GM18520 (cell line): ENCODE measurements around the gene SPTBN1.

Experiments
- ATAC-seq: cut with Tn5 transposase; IDR thresholded peaks from one replicate; pipeline ENCODE4 v1.9.1; 2021; ENCODE audit not compliant: unreplicated experiment

The SPTBN1 gene

GRCh38 chr2:54628418-54628817, 172.3 kb downstream of the SPTBN1 start:
- no peak for ATAC-seq

DNA sequence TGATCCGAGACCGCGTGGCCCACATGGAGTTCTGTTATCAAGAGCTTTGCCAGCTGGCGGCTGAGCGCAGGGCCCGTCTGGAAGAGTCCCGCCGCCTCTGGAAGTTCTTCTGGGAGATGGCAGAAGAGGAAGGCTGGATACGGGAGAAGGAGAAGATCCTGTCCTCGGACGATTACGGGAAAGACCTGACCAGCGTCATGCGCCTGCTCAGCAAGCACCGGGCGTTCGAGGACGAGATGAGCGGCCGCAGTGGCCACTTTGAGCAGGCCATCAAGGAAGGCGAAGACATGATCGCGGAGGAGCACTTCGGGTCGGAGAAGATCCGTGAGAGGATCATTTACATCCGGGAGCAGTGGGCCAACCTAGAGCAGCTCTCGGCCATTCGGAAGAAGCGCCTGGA, 172.8 kb downstream of the SPTBN1 start:
- ATAC-seq: no peak

DNA sequence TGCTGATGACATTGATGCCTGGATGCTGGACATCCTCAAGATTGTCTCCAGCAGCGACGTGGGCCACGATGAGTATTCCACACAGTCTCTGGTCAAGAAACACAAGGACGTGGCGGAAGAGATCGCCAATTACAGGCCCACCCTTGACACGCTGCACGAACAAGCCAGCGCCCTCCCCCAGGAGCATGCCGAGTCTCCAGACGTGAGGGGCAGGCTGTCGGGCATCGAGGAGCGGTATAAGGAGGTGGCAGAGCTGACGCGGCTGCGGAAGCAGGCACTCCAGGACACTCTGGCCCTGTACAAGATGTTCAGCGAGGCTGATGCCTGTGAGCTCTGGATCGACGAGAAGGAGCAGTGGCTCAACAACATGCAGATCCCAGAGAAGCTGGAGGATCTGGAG, 173.3 kb downstream of the SPTBN1 start:
- ATAC-seq: no peak

GRCh38 chr2:54629914-54630857, 174.1 kb downstream of the SPTBN1 start:
- ATAC-seq: peak; percentile 31

DNA sequence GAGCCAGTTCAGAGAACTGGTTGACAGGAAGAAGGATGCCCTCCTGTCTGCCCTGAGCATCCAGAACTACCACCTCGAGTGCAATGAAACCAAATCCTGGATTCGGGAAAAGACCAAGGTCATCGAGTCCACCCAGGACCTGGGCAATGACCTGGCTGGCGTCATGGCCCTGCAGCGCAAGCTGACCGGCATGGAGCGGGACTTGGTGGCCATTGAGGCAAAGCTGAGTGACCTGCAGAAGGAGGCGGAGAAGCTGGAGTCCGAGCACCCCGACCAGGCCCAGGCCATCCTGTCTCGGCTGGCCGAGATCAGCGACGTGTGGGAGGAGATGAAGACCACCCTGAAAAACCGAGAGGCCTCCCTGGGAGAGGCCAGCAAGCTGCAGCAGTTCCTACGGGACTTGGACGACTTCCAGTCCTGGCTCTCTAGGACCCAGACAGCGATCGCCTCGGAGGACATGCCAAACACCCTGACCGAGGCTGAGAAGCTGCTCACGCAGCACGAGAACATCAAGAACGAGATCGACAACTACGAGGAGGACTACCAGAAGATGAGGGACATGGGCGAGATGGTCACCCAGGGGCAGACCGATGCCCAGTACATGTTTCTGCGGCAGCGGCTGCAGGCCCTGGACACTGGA, 174.9 kb downstream of the SPTBN1 start:
- no peak for ATAC-seq

DNA sequence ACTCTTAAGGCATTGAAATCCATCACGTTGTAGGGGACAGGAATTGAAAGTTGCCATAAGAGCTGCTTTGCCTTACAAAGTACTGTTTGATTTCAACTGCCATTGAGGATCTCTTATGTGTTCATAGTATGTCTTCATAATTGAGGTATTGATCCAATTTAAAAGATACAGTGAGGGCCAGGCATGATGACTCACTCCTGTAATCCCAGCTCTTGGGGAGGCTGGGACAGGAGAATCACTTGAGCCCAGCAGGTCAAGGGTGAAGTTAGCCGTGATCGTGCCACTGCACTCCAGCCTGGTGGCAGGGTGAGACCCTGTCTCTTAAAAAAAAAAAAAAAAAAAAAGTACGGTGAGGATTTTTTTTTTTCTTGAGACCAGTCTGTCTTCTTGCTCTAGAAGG, 175.6 kb downstream of the SPTBN1 start:
- ATAC-seq: no peak

DNA sequence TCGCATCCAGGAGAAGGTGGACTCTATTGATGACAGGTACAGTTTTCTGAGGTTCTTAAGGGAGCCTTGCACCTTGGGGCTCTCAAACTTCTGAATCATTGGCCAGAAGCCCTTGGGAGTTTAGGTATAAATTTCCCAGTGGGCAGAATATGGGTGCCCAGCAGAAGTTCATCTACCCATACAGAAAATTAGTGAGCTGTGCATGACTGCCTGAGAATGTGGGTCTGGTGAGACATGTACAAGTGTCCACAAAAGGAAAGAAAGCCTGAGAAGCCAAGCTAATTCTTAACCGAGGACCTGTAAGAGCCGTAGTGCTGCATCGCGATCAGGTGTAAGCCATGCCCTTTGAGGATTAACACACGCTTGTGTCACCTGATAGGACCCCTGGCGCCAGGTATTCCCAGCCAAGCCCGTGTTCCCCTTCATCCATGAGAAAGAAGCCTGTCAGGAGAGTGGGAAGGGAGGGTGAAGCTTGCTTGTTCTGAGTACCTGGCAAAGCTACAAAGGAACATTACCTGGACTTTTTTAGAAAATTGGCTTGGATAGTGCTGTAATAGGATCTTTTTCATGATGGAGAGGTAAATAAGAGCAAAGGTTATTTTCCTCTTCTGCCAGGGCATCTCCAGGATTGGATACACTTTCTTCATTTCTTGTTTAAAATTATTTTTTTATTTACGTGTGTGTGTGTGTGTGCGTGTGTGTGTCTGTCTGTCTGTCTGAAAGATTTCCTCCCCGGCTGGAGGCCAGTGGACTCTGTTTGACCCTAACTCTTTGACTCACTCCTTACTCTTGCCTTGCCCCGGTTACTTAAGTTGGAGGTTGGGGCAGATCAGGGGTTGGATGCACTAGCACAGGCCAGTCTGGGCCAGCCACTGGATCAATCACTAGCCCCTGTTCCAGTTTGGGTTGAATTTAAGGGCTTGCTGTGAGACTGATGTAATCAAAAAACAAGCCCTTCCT, 176.9 kb downstream of the SPTBN1 start:
- no peak for ATAC-seq

DNA sequence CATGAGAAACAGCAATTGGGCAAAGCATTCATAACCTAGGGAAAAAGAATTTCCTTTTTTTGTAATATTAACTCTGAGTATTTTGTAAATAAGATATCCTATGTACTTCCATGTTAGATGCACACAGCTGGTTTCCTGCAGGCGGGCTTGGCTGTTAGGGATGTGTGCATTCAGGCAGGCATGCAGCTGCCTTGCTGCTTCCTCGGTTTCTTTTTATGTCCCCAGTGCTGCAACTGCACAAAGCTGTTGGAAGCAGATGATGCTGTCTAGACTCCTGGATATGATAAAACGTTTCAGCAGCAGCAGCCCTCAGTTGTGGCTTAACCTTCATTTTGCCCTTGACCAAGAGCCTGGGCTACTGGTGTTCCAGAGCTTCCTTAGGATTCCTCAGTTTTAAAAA, 177.9 kb downstream of the SPTBN1 start:
- ATAC-seq: no peak

DNA sequence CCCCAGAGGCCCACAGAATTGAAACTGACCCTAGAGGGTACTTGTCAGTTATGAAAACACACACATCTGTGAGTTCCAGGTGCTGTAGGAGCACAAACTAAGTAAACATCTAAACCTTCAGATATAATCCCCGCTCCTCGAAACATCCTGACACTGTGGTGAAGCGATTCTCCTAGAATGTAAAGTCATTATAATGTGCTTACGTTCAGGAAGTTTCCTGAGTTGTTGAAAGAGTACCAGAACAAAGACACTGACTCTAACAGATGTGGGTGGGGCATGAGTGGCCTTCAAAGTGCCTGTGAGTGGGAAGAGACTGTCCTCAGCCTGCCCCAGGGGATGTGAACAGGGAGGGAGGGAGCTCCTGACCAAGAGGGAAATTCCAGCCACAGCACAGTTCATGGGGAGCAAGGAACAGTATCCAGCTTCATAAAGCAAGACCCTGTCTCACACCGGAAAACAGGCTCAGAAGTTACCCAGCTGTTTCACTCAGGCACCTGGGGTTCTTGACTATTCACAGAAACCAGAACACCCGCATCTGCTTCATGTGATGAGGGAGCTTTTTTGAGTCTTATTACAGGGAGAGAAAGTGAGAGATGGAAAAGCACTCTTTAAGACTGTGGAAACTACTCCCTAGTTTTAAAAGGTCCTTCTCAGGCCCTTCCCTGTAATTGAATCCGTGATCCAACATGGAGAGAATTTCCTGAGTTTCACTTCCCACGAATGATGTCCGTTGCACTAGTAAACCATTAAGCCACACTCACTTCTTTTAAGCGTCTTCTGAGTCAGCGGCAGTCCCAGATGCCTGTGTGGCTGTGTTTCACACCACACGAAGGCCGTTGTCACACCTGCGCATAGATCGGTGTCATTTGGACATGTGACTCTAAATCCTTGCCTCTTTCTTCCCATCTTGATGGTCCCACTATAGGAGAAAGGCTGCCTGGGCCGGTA, 178.7 kb downstream of the SPTBN1 start:
- peak; percentile 63 for ATAC-seq

- no peak for ATAC-seq
Observed at GRCh38 chr2:54635554-54636152, 179.5 kb downstream of the SPTBN1 start.

DNA sequence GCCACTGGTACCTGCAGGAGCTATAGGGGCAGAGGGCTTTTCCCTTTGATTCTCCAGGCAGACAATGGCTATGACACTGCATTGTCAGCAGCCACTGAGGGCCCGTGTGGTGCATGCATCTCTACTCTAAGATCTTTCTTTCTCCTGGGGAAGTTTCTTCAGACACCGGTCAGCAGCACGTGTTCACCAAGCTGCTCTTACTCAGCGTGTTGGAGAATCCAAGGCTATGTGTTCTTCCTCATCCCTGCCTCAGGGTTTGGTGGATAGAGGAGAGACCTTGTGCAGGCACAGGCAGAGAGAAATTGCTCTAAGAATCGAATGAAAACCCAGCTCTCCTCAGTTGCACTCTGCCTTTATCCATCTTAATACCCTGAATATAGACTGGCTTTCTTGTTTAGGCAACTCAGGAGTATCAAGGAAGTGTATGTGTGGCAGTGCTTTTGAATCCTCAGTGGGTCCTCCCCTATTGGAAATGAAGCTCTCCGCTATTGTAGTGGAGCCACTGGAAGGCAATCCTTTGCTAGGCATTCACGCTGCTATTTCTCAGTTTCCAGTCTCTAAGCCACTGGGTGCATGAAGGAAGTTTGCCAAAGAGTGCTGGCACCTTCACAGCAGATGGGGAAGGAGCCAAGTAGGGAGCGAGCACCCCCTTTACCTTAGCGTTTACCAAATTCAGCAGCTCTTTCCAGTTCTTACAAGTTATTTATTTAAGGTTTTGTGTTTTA, 180.4 kb downstream of the SPTBN1 start:
- ATAC-seq: no peak

DNA sequence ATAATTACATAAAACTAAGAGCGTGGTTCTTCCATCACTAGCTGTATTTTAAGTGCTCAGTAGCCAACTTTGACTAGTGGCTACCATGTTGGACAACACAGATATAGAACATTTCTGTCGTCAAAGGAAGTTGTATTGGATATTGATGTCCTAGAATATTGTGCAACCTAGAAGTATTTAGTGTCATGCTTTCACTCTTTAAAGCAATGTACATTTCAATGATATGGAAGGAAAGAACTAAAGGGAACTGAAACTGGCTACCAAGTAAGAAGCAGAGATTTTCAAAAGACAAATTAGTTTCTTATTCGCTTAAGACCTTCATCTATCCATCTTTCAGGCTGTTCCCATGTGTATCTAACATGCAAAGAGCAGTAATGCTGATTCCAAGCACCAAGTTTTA, 182.0 kb downstream of the SPTBN1 start:
- no peak for ATAC-seq

DNA sequence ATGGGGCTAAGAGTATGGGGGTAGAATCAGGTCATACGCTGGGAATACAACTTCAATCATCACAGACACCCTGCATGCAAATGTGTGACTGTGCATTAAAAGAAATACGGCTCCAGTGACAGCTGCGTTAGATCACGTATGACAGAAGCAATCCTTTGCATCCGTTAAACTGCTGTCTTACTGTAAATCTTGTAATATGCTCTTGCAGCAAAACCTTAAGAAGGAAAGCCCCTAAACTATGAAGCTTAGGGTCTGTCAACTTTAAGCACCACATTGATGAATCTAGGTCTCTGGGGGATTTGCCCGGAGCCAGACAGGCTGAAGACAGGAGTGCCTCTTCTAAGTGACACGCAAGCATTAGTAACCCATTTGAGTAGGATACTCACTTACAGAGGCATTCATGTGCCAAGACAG, 182.7 kb downstream of the SPTBN1 start:
- no peak for ATAC-seq

GRCh38 chr2:54639609-54640008, 183.5 kb downstream of the SPTBN1 start:
- ATAC-seq: no peak

DNA sequence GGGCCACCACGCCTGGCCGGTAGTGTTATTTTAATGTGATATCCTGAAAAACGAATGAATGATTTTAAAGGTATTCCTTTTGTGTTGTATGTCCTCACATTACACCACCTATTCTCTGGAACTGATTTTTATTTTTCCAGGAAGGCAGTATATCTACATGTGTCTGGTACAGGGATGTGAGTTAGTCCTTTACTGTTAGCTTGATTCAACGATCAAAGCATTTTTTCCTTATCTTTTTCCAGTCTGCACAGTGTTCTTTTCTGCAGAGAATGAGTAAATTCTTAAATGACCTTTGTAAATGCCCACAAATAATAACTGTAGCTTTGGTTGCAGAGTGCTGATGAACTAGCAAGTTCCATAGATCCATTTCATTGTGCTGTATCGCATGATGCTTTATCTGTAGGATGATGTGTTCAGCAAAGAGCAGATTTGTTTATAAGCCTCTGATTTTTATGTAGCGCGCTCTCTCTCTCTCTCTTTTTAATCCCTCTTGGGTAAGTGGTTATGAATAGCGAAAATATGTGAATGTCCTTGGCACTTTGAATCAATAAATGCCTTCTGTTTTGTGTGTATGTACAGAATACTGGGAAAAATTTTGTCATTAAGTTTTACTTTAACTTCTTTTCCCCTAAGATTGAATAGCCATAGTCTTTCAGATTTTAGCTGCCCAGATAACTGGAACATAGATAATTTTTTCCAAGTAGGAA, 184.9 kb downstream of the SPTBN1 start:
- ATAC-seq: no peak

GRCh38 chr2:54641988-54642387, 185.9 kb downstream of the SPTBN1 start:
- no peak for ATAC-seq

- no peak for ATAC-seq
Observed at GRCh38 chr2:54642677-54643430, 186.7 kb downstream of the SPTBN1 start.

DNA sequence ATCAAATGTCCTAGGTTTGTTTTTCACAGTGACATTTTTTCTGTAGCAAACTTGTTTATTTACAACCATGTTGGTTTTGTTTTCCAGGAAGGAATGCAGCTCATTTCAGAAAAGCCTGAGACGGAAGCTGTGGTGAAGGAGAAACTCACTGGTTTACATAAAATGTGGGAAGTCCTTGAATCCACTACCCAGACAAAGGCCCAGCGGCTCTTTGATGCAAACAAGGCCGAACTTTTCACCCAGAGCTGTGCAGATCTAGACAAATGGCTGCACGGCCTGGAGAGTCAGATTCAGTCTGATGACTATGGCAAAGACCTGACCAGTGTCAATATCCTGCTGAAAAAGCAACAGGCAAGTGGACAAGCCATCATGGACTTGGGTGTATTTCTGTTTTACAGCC, 188.1 kb downstream of the SPTBN1 start:
- no peak for ATAC-seq
